Measurements from ENCODE around the gene MORC1.

DNA sequence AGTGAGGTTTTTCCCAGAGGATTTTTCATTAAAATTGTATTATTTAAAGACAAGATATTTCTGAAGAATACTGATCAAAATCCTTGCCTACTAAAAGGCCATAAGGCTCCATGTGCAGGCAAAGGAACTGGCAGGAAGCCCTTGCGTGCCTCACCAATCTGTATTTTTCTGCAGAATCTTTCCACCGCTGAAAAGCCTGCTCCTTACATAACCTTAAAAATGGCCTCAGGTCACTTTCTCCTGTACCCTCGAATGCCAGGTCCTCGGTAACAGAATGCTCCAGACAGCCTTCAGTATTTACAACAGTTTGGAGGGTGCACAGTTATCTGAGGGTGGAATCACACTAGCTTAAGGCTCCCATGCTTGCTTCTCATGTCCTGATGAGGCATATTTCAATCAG is 3.2 kb downstream of the MORC1 start:
- TF ChIP-seq, protein P1, sequence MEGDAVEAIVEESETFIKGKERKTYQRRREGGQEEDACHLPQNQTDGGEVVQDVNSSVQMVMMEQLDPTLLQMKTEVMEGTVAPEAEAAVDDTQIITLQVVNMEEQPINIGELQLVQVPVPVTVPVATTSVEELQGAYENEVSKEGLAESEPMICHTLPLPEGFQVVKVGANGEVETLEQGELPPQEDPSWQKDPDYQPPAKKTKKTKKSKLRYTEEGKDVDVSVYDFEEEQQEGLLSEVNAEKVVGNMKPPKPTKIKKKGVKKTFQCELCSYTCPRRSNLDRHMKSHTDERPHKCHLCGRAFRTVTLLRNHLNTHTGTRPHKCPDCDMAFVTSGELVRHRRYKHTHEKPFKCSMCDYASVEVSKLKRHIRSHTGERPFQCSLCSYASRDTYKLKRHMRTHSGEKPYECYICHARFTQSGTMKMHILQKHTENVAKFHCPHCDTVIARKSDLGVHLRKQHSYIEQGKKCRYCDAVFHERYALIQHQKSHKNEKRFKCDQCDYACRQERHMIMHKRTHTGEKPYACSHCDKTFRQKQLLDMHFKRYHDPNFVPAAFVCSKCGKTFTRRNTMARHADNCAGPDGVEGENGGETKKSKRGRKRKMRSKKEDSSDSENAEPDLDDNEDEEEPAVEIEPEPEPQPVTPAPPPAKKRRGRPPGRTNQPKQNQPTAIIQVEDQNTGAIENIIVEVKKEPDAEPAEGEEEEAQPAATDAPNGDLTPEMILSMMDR (IDR thresholded peaks at IDR 0.05) = no peak
- TF ChIP-seq POLR2A (IDR thresholded peaks at IDR 0.05) = no peak
